T-cell (primary cell): ENCODE data around the gene WNK1. TPM values are rescaled to one million over a fixed set of nuclear protein-coding genes. Genes with fewer than 3 reads are reported as not detected.

Experiments
- ATAC-seq, 4 experiments: fragments of 200-7000 bp in 3 of 4; fragments of 150-1000 bp in 1 of 4; cut with Tn5 transposase; replicated peaks in 1 of 4; 1 replicate in 3 of 4; 2 replicates in 1 of 4; pipeline ENCODE4 v1.10.0; 2021; ENCODE audit warnings: moderate library complexity in 3 of 4, mild to moderate bottlenecking in 2 of 4, moderate number of reproducible peaks in 1 of 4
- CTCF ChIA-PET, 2 donors: fragments of 300-600 bp; sonication (Branson Sonifier 250); formaldehyde crosslinking; loops; one replicate each; lab custom pipeline; 2022; ENCODE audit warnings: antibody characterized with exemption in 2 of 2; lab: Charles Lee
- POLR2A ChIA-PET, 2 donors: fragments of 300-600 bp; sonication (Branson Sonifier 250); formaldehyde crosslinking; loops; one replicate each; lab custom pipeline; 2022; ENCODE audit warnings: antibody characterized with exemption in 2 of 2; lab: Charles Lee
- DNase-seq, 35 experiments: peaks; one replicate each; pipeline versions ENCODE4 v3.0.0 to v3.0.0-alpha.2; 2013 to 2023
- H3K27ac ChIP-seq: one replicate; pipeline ENCODE4 v1.5.1; 2013; ENCODE audit warnings: low read length
- H3K27me3 ChIP-seq, 2 experiments: replicated peaks in 1 of 2; 1 replicate in 1 of 2; 2 replicates in 1 of 2; pipeline versions ENCODE4 v1.6.1 to v1.7.0; 2013; ENCODE audit warnings: low read length in 1 of 2, mixed read lengths in 1 of 2; ENCODE audit not compliant: control insufficient read depth in 2 of 2, insufficient read depth in 2 of 2; ENCODE audit errors: extremely low read depth in 1 of 2
- H3K36me3 ChIP-seq, 2 donors: 1 replicate in 1 of 2; 2 replicates in 1 of 2; pipeline versions ENCODE4 v1.6.1 to v1.7.0; 2013; ENCODE audit warnings: low read length in 1 of 2; ENCODE audit not compliant: control insufficient read depth in 2 of 2, insufficient read depth in 1 of 2; ENCODE audit errors: extremely low read depth in 1 of 2
- H3K4me1 ChIP-seq, 2 experiments: 1 replicate in 1 of 2; 2 replicates in 1 of 2; pipeline versions ENCODE4 v1.6.1 to v1.7.0; 2013; ENCODE audit warnings: low read length in 2 of 2, mixed read lengths in 1 of 2; ENCODE audit not compliant: insufficient read depth in 2 of 2, control insufficient read depth in 1 of 2; ENCODE audit errors: extremely low read depth in 1 of 2
- H3K4me3 ChIP-seq, 2 donors: 1 replicate in 1 of 2; 2 replicates in 1 of 2; pipeline versions ENCODE4 v1.5.1 to v1.7.0; 2013; ENCODE audit warnings: mild to moderate bottlenecking in 2 of 2, low read length in 1 of 2, moderate library complexity in 1 of 2; ENCODE audit not compliant: control insufficient read depth in 1 of 2; ENCODE audit errors: extremely low read depth in 1 of 2
- H3K9me3 ChIP-seq: 2 replicates; pipeline ENCODE4 v1.7.0; 2013
- H3K27ac Mint-ChIP-seq, 2 donors: one replicate each; pipeline ENCODE4 v1.8.0; 2020 to 2021; ENCODE audit warnings: mild to moderate bottlenecking in 2 of 2, mixed read lengths in 2 of 2
- H3K27me3 Mint-ChIP-seq, 2 donors: one replicate each; pipeline ENCODE4 v1.8.0; 2021 to 2022; ENCODE audit warnings: mixed read lengths in 2 of 2
- H3K36me3 Mint-ChIP-seq: one replicate; pipeline ENCODE4 v1.8.0; 2021; ENCODE audit warnings: mixed read lengths
- H3K4me1 Mint-ChIP-seq, 3 donors: one replicate each; pipeline ENCODE4 v1.8.0; 2020 to 2022; ENCODE audit warnings: mixed read lengths in 3 of 3, mild to moderate bottlenecking in 1 of 3
- H3K4me3 Mint-ChIP-seq, 3 donors: one replicate each; pipeline ENCODE4 v1.8.0; 2020 to 2022; ENCODE audit warnings: mild to moderate bottlenecking in 3 of 3, mixed read lengths in 3 of 3, moderate library complexity in 3 of 3
- H3K9me3 Mint-ChIP-seq, 3 donors: one replicate each; pipeline ENCODE4 v1.8.0; 2020 to 2022; ENCODE audit warnings: mixed read lengths in 3 of 3
- WGBS: methylation state at CpG from one replicate; pipeline ENCODE4 v1.1.5; 2013; ENCODE audit warnings: missing lambda C conversion rate; ENCODE audit not compliant: insufficient coverage; 5-methylcytosine and 5-hydroxymethylcytosine counted together
- total RNA-seq, 35 experiments: library from RNA in 6 of 35; stranded (reverse) in 6 of 35; fragments of 120-200 nt in 1 of 35; gene quantifications; one replicate each; pipeline versions ENCODE4 v1.2.1 to v1.2.4 and lab custom pipeline; 2013 to 2026

The WNK1 gene
- total RNA-seq, 5 donors from 2014 or later (not counting 1 experiment from before 2014, with no cell fraction given) = 168 to 287 (median 179) TPM

DNA sequence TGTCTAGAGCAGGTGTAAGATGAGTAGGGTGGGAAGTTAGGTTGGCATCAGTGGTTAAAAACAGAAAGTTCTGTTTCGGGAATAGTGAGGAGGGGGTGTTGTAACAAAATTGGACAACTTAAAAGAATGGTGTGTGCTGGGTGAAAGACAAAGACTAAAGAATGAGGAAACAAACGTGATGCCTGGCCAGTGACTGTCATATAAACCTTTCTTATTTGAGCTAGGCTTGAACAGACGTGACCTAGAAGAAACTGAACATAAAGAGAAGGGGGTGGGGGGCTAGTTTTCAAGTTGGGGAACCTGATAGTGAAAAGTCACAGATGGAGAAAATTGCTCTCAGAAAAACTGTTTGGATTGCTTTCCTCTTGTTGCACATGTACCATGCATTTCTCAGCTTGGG lies 157.5 kb downstream of the WNK1 start:
- WGBS = 91% methylated on average over 3 of the region's 3 CpGs
- H3K4me1 Mint-ChIP-seq = peaks cover 18 to 26% (median 23%) of the 10 kb centered on the region in 3 donors
- ATAC-seq (no peak), DNase-seq (no peak)
- H3K27ac ChIP-seq = no peak overlapping the region
- no peak overlapping the region for H3K4me3 Mint-ChIP-seq
- H3K27me3 Mint-ChIP-seq = no peaks in the 10 kb centered on the region
- no peak overlapping the region for H3K4me3 ChIP-seq
- peaks cover 52% of the 10 kb centered on the region for H3K36me3 Mint-ChIP-seq
- H3K9me3 Mint-ChIP-seq = no peaks in the 10 kb centered on the region
- H3K9me3 ChIP-seq = no peaks in the 10 kb centered on the region
- peak overlapping the region in 1 of 2 donors; percentile 39 for H3K27ac Mint-ChIP-seq
- CTCF ChIA-PET = interaction anchor here in 1 of 2 donors (1.6 kb wide), 1 partner anchor 40 kb away, joined by 3 read pairs; the partner anchor contains the start of gene RAD52
- peaks cover 0 to 3% of the 10 kb centered on the region in 2 experiments for H3K4me1 ChIP-seq
- H3K27me3 ChIP-seq = no peaks in the 10 kb centered on the region
- POLR2A ChIA-PET = no interaction called here
- peaks cover 9 to 93% of the 10 kb centered on the region in 2 donors for H3K36me3 ChIP-seq

DNA sequence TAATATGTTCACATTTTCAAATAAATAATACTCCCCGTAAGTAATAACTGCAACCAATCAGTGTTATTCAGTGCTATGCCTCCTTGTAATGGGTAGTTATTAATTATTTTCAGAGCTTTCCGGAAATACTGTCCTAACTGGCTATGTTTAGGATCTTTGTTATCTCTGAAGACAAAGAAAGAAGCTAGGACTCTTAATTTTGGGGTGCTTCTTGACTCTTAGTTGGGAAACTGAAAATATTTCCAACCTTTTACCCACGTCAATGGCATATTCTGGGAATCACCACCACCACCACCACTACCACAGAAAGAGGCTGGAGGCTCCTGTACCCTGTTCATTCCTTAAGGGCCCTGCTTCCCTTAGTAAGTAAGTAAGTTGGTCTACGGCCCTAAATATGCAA lies 158.0 kb downstream of the WNK1 start:
- no peaks in the 10 kb centered on the region for H3K9me3 Mint-ChIP-seq
- H3K27ac ChIP-seq = no peak overlapping the region
- POLR2A ChIA-PET = no interaction called here
- no CpG with 5 or more reads among the region's 4 CpGs for WGBS
- H3K36me3 ChIP-seq = peaks cover 9 to 92% of the 10 kb centered on the region in 2 donors
- ATAC-seq = no peak
- H3K4me3 ChIP-seq = no peak overlapping the region
- no peaks in the 10 kb centered on the region for H3K27me3 ChIP-seq
- H3K27me3 Mint-ChIP-seq = no peaks in the 10 kb centered on the region
- H3K4me3 Mint-ChIP-seq = no peak overlapping the region
- peaks cover 22 to 26% (median 24%) of the 10 kb centered on the region in 3 donors for H3K4me1 Mint-ChIP-seq
- DNase-seq = no peak
- CTCF ChIA-PET = interaction anchor here in 1 of 2 donors (1.6 kb wide), 1 partner anchor 39 kb away, joined by 3 read pairs; the partner anchor contains the start of gene RAD52
- peaks cover 0 to 8% of the 10 kb centered on the region in 2 experiments for H3K4me1 ChIP-seq
- H3K9me3 ChIP-seq = no peaks in the 10 kb centered on the region
- H3K36me3 Mint-ChIP-seq = peaks cover 53% of the 10 kb centered on the region
- H3K27ac Mint-ChIP-seq = peak overlapping the region in 1 of 2 donors; percentile 68

DNA sequence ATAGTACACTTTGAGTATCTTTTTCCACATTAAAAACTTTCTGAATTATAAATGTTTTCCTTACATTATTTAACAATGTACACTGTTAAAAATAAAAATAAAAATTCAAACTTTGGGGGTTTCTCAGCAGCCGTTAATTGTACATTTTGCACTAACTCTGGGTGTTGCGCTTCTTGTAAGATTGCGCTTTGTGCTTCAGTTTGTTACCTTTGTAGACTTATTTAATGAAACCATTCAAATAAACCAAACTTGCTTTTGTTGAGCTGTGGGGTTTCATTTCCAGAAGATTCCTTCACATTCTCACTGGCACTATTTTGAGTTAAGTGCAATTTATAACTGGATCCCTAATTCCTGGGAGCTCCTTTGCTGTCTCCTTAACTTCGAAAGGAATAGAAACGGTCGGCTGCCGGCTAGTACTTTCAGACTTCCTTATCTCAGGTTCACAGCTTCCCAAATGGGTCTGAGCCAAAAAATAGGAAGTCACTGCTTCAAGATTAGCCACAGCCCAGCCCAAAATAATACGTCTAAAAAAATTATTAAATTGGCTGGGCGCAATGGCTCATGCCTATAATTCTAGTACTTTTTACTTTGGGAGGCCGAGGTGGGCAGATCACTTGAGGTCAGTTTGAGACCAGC lies 158.9 kb downstream of the WNK1 start:
- H3K27ac ChIP-seq = no peak overlapping the region
- peaks cover 20 to 24% (median 20%) of the 10 kb centered on the region in 3 donors for H3K4me1 Mint-ChIP-seq
- ATAC-seq = no peak
- H3K4me1 ChIP-seq = peaks cover 0 to 8% of the 10 kb centered on the region in 2 experiments
- peaks cover 44% of the 10 kb centered on the region for H3K36me3 Mint-ChIP-seq
- CTCF ChIA-PET = interaction anchor here in 1 of 2 donors (0.6 kb wide), 1 partner anchor 63 kb away, joined by 9 read pairs; no protein-coding TSS in a partner anchor
- no peaks in the 10 kb centered on the region for H3K27me3 ChIP-seq
- 91% methylated on average over 6 of the region's 10 CpGs for WGBS
- no peak overlapping the region for H3K4me3 ChIP-seq
- POLR2A ChIA-PET = no interaction called here
- DNase-seq = no peak
- H3K36me3 ChIP-seq = peaks cover 14 to 90% of the 10 kb centered on the region in 2 donors
- no peaks in the 10 kb centered on the region for H3K9me3 Mint-ChIP-seq
- H3K27me3 Mint-ChIP-seq = no peaks in the 10 kb centered on the region
- no peak overlapping the region for H3K4me3 Mint-ChIP-seq
- H3K9me3 ChIP-seq = no peaks in the 10 kb centered on the region
- no peak overlapping the region for H3K27ac Mint-ChIP-seq

DNA sequence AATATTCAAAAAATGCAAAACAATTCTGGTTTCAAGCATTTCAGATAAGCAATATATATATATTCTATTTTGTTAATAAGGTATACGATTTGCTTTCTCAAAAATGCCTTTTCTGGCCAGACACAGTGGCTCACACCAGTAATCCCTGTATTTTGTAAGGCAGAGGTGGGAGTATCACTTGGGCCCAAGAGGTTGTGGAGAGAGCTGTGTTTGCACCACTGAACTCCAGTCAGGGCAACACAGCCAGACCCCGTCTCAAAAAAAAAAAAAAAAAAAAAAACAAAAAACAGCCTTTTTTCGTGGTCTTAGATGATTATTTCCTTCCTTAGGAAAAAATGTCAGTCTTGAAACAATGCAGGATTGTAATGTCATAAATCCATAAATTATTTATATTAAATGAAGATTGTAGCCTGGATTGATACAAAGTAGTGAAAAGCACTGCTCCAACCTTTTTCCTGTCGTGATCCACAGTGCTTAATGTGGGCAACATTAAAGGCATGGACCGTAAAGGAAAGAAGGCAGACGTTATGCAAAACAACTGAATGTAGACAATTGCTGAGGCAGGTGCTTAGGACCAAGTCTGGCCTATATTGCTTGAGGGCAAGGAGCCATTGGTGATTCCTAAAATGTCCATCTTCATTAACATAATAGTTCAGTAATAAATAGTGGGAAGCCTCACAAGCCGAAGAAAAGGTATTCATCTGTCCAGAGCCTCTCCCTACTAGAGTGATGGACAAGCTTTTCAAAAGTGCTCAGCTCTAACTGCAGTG lies 160.3 kb downstream of the WNK1 start:
- Mint-ChIP-seq H3K9me3 (no peaks in the 10 kb centered on the region), H3K4me3 (no peak overlapping the region), H3K36me3 (peaks cover 43% of the 10 kb centered on the region), H3K27me3 (no peaks in the 10 kb centered on the region), H3K4me1 (peaks cover 21 to 23% (median 23%) of the 10 kb centered on the region in 3 donors), H3K27ac (peak overlapping the region in 1 of 2 donors; percentile 34)
- Histone ChIP-seq H3K4me3 (no peak overlapping the region), H3K4me1 (peaks cover 0 to 6% of the 10 kb centered on the region in 2 experiments), H3K27ac (no peak overlapping the region), H3K27me3 (no peaks in the 10 kb centered on the region), H3K36me3 (peaks cover 17 to 88% of the 10 kb centered on the region in 2 donors), H3K9me3 (no peaks in the 10 kb centered on the region)
- DNase-seq (no peak), ATAC-seq (no peak)
- 100% methylated on average over 1 of the region's 7 CpGs for WGBS
- CTCF ChIA-PET = no interaction called here
- POLR2A ChIA-PET = no interaction called here

DNA sequence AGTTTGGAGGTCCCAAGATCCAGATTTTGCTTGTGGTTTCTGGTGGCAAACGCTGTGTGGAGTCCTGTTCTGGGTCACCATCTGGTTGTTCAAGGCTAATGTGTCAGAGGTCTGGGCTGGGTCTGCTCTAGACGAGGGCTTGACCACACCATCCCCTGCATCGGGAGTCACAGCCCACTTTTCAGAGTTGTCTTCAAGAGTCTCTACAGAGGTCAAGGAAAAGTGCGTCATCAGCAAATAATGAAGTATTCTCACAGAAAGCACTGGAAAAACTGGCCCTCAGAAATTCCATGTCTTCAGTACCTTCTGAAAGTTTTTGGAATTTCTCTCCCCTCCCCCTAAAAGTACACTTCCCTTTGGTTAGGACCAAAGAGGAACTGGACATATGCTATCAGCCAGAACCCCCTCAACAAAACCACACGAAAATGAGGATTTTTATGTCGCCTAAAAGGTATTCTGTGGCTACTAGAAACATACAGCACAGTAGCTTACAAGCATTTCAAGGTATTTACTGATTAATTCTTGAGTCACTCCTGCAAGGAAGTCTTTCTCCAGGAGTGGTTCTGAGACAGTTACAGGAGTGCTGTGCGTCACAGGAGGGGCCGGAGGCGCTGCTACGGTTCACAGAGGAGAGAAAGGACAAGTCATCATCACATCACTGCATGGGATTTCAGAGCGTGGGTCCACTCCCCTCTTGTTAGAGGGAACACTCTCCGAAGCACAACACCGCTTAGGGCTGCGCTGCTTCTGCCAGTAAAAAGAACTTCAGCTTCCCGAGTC lies 161.7 kb downstream of the WNK1 start:
- Histone ChIP-seq H3K9me3 (no peaks in the 10 kb centered on the region), H3K4me3 (no peak overlapping the region), H3K36me3 (peaks cover 11 to 83% of the 10 kb centered on the region in 2 donors), H3K27ac (no peak overlapping the region), H3K27me3 (no peaks in the 10 kb centered on the region), H3K4me1 (peaks cover 0 to 6% of the 10 kb centered on the region in 2 experiments)
- DNase-seq = no peak
- Mint-ChIP-seq H3K4me1 (peaks cover 21 to 25% (median 23%) of the 10 kb centered on the region in 3 donors), H3K4me3 (no peak overlapping the region), H3K27ac (peak overlapping the region; percentile 62 to 76), H3K9me3 (no peaks in the 10 kb centered on the region), H3K27me3 (no peaks in the 10 kb centered on the region), H3K36me3 (peaks cover 49% of the 10 kb centered on the region)
- POLR2A ChIA-PET = no interaction called here
- 89% methylated on average over 6 of the region's 15 CpGs for WGBS
- ATAC-seq = no peak
- CTCF ChIA-PET = interaction anchor here (0.6 to 1.2 kb wide), 2 partner anchors 71 to 179 kb away, joined by 3 read pairs; no protein-coding TSS in a partner anchor

DNA sequence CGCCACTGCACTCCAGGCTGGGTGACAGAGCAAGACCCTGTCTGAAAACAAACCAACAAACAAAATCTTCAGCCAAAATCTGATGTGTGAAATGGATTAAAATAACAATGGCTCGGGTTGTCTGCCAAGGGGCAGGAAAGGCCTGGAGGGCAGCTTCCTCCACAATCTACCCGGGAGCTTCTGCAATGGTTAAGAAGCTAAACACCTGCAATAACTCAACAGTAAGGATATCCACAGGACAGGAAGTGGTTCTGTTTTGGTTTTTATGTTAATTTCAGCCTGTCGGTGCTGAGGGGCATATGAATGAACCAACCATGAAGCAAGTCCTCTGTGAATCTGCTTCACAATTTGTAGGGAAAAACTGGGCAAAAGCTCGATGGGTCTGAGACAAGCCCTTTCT lies 162.7 kb downstream of the WNK1 start:
- no CpG with 5 or more reads among the region's 5 CpGs for WGBS
- Histone ChIP-seq H3K36me3 (peaks cover 11 to 76% of the 10 kb centered on the region in 2 donors), H3K4me1 (peaks cover 0 to 6% of the 10 kb centered on the region in 2 experiments), H3K9me3 (no peaks in the 10 kb centered on the region), H3K27ac (peak overlapping the region; percentile 19), H3K27me3 (no peaks in the 10 kb centered on the region), H3K4me3 (no peak overlapping the region)
- H3K27ac Mint-ChIP-seq = peak overlapping the region; percentile 76 to 81
- no peaks in the 10 kb centered on the region for H3K27me3 Mint-ChIP-seq
- ChIA-PET POLR2A (no interaction called here), CTCF (no interaction called here)
- ATAC-seq = peak in 2 of 4 experiments; percentile 29 to 40
- H3K4me1 Mint-ChIP-seq = peaks cover 21 to 25% (median 23%) of the 10 kb centered on the region in 3 donors
- no peak overlapping the region for H3K4me3 Mint-ChIP-seq
- DNase-seq = no peak
- H3K9me3 Mint-ChIP-seq = no peaks in the 10 kb centered on the region
- peaks cover 43% of the 10 kb centered on the region for H3K36me3 Mint-ChIP-seq
